GM21576 (cell line): ENCODE measurements around the gene CFAP20.
A peak's percentile ranks its signal among the peaks of the same experiment; 100 is the strongest.

Source experiments
- ATAC-seq: cut with Tn5 transposase; IDR thresholded peaks from one replicate; pipeline ENCODE4 v1.9.1; 2021; ENCODE audit warnings: mild to moderate bottlenecking, moderate library complexity; ENCODE audit not compliant: unreplicated experiment

CFAP20 gene

GRCh38 chr16:58129097-58129936 is at the start of gene CFAP20:
Gene CFAP20 (minus strand): TSS chr16:58129381. CDS start chr16:58129115, 266 bp downstream.
- ATAC-seq, result peak; percentile 87

DNA sequence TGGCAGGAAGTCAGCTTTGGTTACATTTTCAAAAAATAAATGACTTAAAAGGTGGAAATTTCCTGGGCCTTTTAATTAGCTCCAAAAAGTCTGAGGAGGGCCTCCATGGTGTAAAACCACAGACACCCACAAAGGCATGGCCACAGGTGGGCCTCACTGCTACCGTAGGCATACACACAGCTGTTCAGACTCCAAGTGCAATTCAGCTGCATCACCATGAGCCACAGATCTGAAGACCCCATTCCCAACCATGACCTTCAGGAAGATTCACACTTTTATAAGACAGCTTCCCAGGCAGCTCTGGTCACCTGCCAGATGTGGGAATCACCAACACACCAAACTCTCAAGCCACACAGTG is 48.2 kb upstream of the CFAP20 start:
- no peak for ATAC-seq

- no peak for ATAC-seq
Observed at GRCh38 chr16:58176608-58177352, 47.6 kb upstream of the CFAP20 start.

- ATAC-seq, result no peak
Observed at GRCh38 chr16:58170223-58170622, 41.0 kb upstream of the CFAP20 start.

GRCh38 chr16:58160855-58161254 is 31.7 kb upstream of the CFAP20 start:
- ATAC-seq, result no peak

- no peak for ATAC-seq
Observed at GRCh38 chr16:58158725-58159124, 29.5 kb upstream of the CFAP20 start.

DNA sequence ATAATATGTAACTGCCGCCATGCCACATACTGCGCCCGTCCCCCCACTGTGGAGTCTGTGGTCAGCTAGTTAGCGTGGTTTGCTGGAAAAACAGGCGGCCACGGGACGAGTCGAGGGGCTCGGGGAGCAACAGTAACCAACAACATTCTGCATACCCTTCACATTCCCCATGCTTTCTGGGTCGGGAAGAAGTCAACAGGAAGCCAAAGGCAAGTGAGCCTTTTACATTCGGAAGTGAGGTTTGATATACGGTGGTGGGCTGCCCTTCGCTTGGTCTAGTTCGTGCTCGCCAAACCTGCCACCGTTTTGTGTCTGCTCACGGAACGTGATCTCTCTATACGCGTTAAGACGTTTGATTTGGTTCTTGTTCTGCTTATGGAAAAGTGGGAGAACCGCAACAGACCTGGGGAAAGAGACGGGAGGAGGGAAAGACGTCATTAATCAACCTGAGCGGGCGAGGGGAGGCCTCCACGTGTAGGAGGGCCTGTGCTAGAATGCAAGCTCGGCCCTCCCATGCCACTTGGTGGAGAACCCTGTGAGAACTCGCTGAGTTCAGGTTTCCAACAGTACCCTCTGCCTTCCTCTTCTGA is 28.9 kb upstream of the CFAP20 start:
- no peak for ATAC-seq

DNA sequence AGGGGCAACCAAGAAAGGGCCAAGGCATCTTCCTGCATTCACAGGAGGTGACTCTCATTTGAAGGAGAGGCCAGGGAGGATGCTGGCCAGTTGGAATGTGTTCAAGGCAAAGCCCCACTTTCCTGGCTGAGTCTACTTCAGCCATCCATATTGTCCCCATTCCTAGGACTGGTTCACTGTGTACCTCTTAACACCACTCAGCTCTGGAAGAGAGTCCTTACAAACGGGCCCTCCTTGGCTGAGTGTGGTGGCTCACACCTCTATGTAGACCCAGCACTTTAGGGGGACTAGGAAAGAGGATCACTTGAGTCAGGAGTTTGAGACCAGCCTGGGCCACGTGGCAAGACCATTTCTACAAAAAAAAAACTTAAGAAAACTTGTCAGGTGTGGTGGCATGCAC is 28.1 kb upstream of the CFAP20 start:
- no peak for ATAC-seq

DNA sequence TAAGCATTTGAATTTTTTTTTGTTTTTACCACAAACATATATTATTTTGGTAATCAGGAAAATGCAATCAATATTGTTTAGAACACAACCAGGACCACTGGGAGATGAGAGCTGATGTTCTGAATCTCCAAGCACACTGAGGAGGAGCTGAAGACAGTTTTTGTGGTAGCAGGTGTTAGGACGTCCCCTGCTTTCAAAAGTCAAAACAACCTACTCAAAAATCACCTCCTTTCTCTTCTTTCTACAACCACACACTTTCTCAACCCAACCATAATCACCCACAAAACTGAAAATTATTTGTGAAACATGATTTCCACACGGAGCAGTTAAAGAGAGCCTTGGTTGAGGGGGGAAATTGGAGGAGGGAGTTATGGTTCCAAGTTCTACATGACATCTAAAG is 26.7 kb upstream of the CFAP20 start:
- ATAC-seq, result no peak

- ATAC-seq, result no peak
Observed at GRCh38 chr16:58154345-58154744, 25.2 kb upstream of the CFAP20 start.

- ATAC-seq, result no peak
Observed at GRCh38 chr16:58152246-58152868, 23.2 kb upstream of the CFAP20 start.

GRCh38 chr16:58148526-58148925 is 19.3 kb upstream of the CFAP20 start:
- no peak for ATAC-seq

DNA sequence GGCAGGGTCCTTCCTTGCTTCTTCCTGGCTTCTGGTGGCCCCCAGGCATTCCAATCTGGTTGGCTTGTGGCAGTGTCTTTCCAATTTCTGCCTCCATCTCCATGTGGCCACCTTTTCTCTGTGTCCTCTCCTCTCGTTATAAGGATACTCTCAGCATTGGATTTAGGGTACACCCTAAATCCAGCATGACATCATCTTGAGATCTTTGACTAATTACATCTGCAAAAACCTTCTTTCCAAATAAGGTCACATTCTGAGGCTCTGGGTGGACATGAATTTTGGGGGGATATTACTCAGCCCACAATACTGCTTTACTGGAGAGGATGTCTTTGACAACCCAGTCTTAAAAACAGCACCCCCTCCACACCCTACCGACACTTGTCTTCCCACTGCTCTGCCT is 18.9 kb upstream of the CFAP20 start:
- ATAC-seq, result no peak

- ATAC-seq, result no peak
Observed at GRCh38 chr16:58138852-58139251, 9.7 kb upstream of the CFAP20 start.

GRCh38 chr16:58137581-58137980 is 8.4 kb upstream of the CFAP20 start:
- ATAC-seq, result no peak

DNA sequence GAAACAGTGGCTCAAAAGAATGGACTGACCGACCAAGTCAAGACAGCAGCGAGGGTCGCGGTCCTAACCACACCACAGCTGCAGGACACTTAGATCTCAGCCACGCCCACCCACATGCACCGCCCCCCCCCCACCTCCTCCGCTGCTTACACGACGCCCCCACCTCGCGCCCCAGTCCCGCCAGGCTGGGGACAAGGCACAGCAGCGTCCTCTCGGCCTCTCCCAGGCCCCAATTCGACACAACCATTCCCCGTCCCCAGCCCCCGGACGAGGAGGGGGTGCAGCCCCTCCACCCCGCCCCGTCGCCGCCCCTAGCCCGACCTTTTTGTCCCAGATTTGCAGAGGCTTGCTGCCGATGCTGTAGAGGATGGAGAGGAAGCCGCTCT is 477 bp downstream of the CFAP20 start:
- ATAC-seq, result peak; percentile 3

DNA sequence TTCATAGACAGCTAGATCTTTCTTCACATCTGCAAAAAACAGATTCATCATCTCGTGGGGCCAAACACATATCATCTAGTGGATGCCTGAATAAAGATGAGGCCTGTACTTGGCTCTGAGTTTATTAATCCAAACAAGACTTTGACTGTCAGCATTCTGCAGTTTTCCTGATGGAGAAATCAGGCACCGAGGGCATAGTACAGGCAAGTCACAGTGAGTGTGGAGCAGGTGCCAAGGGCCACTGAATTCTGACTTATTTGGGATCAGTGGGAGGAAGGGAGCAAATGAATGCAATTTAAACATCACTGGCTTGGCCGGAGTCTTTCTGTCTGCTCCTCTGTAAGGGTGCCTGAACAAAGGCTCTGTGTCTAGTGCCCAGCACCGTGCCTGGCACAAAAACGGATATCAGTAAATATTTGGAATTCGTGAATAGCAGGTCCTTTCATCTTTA is 975 bp downstream of the CFAP20 start:
- no peak for ATAC-seq

DNA sequence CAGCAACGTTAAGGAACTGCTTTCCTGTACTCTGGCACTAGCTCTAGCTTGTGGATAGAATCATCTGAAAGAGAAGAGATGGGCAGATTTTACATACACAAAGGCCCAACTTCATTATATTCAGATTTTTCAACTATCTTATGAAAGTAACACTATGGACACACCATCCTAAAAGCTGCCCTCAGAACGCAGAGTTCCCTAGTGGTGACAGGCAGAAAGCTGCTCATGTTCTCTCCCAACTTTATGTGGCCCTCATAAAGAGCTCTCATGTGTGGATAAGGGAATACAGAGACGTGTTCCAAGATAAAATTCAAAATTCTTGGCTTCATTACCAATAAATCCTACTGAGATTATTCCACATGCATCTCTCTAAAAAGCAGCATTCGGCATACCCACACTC is 1.5 kb downstream of the CFAP20 start:
- ATAC-seq, result no peak

GRCh38 chr16:58127033-58127556 is 2.1 kb downstream of the CFAP20 start:
- no peak for ATAC-seq

DNA sequence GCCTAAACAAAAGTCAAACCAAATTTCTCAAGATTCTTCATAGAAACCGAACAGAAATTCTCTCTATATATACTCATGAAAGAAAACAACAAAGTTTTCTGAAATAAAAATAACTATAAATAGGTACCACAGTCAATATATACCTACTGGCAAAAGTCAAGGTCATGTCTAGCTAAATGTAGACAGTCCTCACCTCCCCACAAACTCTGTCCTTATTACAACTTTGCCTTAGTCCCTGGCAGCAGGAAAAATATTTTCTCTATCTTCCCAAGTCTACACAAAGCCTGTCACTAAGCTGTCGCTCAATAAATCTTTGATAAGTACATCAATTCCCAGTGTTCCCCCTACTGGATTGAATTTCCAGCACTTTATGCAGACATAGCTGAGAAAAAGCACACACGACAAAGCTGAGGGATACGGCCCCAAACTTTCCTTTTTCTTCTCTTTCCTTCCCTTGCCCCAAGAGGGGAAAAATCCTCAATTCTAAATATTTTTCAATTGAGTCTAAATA is 2.7 kb downstream of the CFAP20 start:
- no peak for ATAC-seq

DNA sequence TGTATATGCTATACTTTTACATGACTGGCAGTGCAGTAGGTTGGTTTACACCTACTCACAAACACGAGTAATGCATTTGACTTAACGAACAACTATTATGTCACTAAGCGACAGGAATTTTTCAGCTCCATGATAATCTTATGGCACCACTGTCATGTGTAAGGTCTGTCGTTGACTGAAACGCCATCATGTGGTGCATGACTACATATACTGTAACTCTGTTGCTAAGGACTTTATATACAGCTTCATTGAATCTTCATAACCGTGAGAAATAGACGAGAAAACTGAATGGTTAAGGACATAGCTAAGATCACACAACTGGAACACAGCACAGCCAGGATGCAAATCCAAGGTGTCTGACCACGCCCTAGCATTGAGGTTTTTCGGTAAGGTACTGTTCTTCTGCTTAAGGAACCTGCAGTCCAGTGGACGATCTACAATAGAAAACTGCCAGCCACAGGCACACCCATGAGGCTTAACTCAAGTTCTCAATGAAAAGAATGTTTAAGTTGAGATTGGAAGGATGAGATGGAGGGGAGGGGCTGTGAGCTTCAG is 3.3 kb downstream of the CFAP20 start:
- ATAC-seq, result no peak
